GM21717 (cell line): ENCODE data around the gene CGB8.

Experiments
- ATAC-seq: cut with Tn5 transposase; IDR thresholded peaks from one replicate; pipeline ENCODE4 v1.9.1; 2021; ENCODE audit warnings: mild to moderate bottlenecking, moderate library complexity; ENCODE audit not compliant: unreplicated experiment

CGB8 gene

GRCh38 chr19:49010453-49010852, 38.5 kb downstream of the CGB8 start:
- ATAC-seq = no peak

GRCh38 chr19:49009828-49010227, 39.1 kb downstream of the CGB8 start:
- no peak for ATAC-seq

DNA sequence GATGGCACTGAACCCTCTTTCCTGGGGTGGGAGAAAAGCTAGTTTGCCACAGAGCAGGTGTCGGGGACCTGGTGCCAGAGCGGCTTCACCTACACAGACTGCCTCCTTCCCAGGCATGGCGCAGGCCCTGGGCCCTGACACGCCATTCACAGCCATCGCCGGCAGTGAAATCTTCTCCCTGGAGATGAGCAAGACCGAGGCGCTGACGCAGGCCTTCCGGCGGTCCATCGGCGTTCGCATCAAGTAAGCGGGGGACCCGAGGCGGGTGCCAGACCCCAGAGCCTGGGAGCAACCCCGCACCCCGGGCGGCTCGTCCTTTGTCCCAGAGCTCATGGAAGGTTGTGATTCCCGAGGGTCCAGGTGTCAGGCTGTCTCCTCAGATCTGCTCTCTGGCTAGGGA, 42.0 kb downstream of the CGB8 start:
- no peak for ATAC-seq

DNA sequence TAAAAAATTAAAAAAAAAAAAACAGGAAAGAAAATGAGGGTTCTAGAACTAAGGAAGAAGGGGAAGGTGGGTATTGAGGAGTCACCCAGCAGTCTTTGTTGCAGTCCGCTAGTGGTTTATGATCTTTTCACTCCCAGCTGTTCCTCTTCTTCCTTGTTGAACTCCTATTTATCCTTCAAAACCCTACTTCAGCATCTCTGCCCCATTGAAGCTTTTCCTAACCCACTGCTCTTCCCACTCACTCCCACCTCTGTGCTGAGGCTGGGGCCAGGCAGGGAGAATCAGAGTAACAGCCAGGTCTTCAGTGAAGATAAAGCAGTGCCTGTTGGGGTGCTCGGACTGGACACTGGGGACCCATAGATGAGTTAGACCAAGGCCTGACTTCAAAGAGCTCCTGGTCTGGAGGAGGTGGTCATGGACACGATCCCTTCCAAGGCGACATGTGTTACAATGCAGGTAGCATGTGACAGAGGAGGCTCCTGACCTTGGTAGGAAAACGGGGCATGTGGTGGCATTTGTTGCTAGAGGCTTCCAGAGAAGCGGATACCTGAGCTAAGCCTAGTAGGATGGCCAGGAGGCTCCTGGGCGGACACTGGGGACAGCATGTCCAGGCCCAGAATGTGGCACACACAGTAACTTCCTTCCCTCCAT, 43.8 kb downstream of the CGB8 start:
- no peak for ATAC-seq

- ATAC-seq = no peak
Measured at GRCh38 chr19:49004133-49004532, 44.8 kb downstream of the CGB8 start.

- ATAC-seq = no peak
Measured at GRCh38 chr19:48999481-49000325, 49.2 kb downstream of the CGB8 start.

DNA sequence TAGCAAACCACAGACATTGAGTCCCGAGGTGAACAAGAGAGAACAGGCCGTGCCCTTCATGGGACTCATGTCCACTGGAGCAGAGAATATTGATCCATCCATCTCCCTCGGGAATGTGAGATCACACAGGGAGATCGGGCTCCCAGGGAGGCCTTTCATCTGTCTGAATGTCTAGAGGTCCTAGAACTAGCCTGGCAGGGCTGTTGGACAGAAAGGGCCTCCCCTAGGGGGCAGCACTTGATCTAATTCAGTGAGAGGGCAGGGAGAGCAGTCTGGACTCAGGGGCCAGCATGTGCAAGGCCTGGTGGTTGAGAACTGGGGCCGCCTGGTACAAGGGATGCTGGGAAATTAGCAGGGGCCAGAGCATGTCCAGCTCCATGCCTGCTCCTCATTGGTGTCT, 50.9 kb downstream of the CGB8 start:
- ATAC-seq = no peak
